ENCODE data around the gene MRPL21.

GRCh38 chr11:68950762-68951161, 47.1 kb upstream of the MRPL21 start:
- no peak for TF ChIP-seq MYNN (CRISPR knock-in tag; IDR thresholded peaks at IDR 0.05; ENCODE audit: low read depth)
- TF ChIP-seq, protein P1, sequence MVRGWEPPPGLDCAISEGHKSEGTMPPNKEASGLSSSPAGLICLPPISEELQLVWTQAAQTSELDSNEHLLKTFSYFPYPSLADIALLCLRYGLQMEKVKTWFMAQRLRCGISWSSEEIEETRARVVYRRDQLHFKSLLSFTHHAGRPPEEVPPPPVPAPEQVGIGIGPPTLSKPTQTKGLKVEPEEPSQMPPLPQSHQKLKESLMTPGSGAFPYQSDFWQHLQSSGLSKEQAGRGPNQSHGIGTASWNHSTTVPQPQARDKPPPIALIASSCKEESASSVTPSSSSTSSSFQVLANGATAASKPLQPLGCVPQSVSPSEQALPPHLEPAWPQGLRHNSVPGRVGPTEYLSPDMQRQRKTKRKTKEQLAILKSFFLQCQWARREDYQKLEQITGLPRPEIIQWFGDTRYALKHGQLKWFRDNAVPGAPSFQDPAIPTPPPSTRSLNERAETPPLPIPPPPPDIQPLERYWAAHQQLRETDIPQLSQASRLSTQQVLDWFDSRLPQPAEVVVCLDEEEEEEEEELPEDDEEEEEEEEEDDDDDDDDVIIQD (CRISPR knock-in tag; IDR thresholded peaks at IDR 0.05; ENCODE audit: low read depth): no peak
- no peak for TF ChIP-seq POLR2A (IDR thresholded peaks at IDR 0.05; ENCODE audit: insufficient read depth in 1 of 2, low read depth in 2 of 2, low read length in 2 of 2)
- no peak for TF ChIP-seq RARA (CRISPR knock-in tag; IDR thresholded peaks at IDR 0.05)

All from HepG2 (cell line).